IMR-90 (cell line): ENCODE measurements around the gene UACA. TPM values are rescaled to one million over a fixed set of nuclear protein-coding genes. Genes with fewer than 3 reads are reported as not detected.
A peak's percentile ranks its signal among the peaks of the same experiment; 100 is the strongest.

Experiments
- ATAC-seq: fragments of 200-7000 bp; cut with Tn5 transposase; 2 replicates; pipeline ENCODE4 v1.9.1; 2020; ENCODE audit warnings: low read depth, mild to moderate bottlenecking, moderate library complexity
- BruUV-seq: library from RNA; stranded (reverse); fragments of 400-500 nt; replicated peaks from 2 replicates; lab custom pipeline; 2021; lab: Mats Ljungman, UMichigan
- CTCF ChIA-PET: fragments of 300-600 bp; formaldehyde crosslinking; extraction: SDS; loops from one replicate; lab custom pipeline; 2021; ENCODE audit warnings: antibody characterized with exemption; lab: Yijun Ruan, JAX
- POLR2A ChIA-PET: fragments of 300-600 bp; sonication (Branson Sonifier 250); formaldehyde crosslinking; loops from one replicate; lab custom pipeline; 2022; ENCODE audit warnings: antibody characterized with exemption; ENCODE audit not compliant: unreplicated experiment; lab: Charles Lee
- DNase-seq: peaks from one replicate; pipeline ENCODE4 v3.0.0; 2013
- H2AFZ ChIP-seq: replicated peaks from 2 replicates; pipeline ENCODE3; 2013; ENCODE audit warnings: low read length, mild to moderate bottlenecking; ENCODE audit not compliant: poor library complexity
- H2AK5ac ChIP-seq: 2 replicates; pipeline ENCODE4 v1.6.1; 2013; ENCODE audit warnings: low read depth, low read length, inconsistent platforms
- H2AK9ac ChIP-seq: replicated peaks from 2 replicates; pipeline ENCODE3; 2013; ENCODE audit warnings: mild to moderate bottlenecking, low read depth, low read length, moderate library complexity; ENCODE audit not compliant: poor library complexity
- H2BK120ac ChIP-seq: 2 replicates; pipeline ENCODE4 v1.6.1; 2013; ENCODE audit warnings: low read depth, low read length, inconsistent platforms
- H2BK15ac ChIP-seq: 3 replicates; pipeline ENCODE4 v1.6.1; 2013; ENCODE audit warnings: low read depth, low read length, inconsistent platforms
- H2BK20ac ChIP-seq: 2 replicates; pipeline ENCODE4 v1.6.1; 2013; ENCODE audit warnings: low read depth, mild to moderate bottlenecking, inconsistent platforms, low read length, moderate library complexity
- H2BK5ac ChIP-seq: 2 replicates; pipeline ENCODE4 v1.6.1; 2013; ENCODE audit warnings: mild to moderate bottlenecking, low read depth, low read length, inconsistent platforms; ENCODE audit not compliant: poor library complexity, severe bottlenecking
- H3K14ac ChIP-seq: replicated peaks from 2 replicates; pipeline ENCODE4 v1.6.1; 2013; ENCODE audit warnings: low read depth, low read length, inconsistent platforms
- H3K18ac ChIP-seq: 2 replicates; pipeline ENCODE4 v1.6.1; 2013; ENCODE audit warnings: low read depth, low read length, control low read depth
- H3K23ac ChIP-seq: 2 replicates; pipeline ENCODE4 v1.6.1; 2013; ENCODE audit warnings: low read depth, low read length, inconsistent platforms
- H3K27ac ChIP-seq: 2 replicates; pipeline ENCODE4 v1.5.1; 2013; ENCODE audit warnings: mild to moderate bottlenecking, control low read depth, low read length; ENCODE audit not compliant: insufficient read depth
- H3K27me3 ChIP-seq: 2 replicates; pipeline ENCODE4 v1.6.1; 2013; ENCODE audit warnings: low read length; ENCODE audit not compliant: control insufficient read depth, insufficient read depth
- H3K36me3 ChIP-seq: 2 replicates; pipeline ENCODE4 v1.6.1; 2013; ENCODE audit warnings: low read length, mixed read lengths; ENCODE audit not compliant: control insufficient read depth, insufficient read depth
- H3K4ac ChIP-seq: 2 replicates; pipeline ENCODE4 v1.6.1; 2013; ENCODE audit warnings: low read depth, low read length, inconsistent platforms
- H3K4me1 ChIP-seq: 2 replicates; pipeline ENCODE4 v1.6.1; 2013; ENCODE audit warnings: low read length, mixed read lengths; ENCODE audit not compliant: control insufficient read depth, insufficient read depth
- H3K4me2 ChIP-seq: 2 replicates; pipeline ENCODE4 v1.6.1; 2013; ENCODE audit warnings: low read depth, mild to moderate bottlenecking, control low read depth, low read length, moderate library complexity
- H3K4me3 ChIP-seq: 2 replicates; pipeline ENCODE4 v1.5.1; 2013; ENCODE audit warnings: low read depth, mild to moderate bottlenecking, control low read depth, low read length, moderate library complexity; ENCODE audit not compliant: insufficient read depth
- H3K56ac ChIP-seq: 2 replicates; pipeline ENCODE4 v1.6.1; 2013; ENCODE audit warnings: low read length, inconsistent platforms; ENCODE audit not compliant: insufficient read depth; ENCODE audit errors: extremely low read depth
- H3K79me1 ChIP-seq, 2 experiments: 2 replicates each; pipeline ENCODE4 v1.6.1; 2013; ENCODE audit warnings: low read length in 2 of 2, inconsistent platforms in 1 of 2, low read depth in 1 of 2
- H3K9ac ChIP-seq: 2 replicates; pipeline ENCODE4 v1.6.1; 2013; ENCODE audit warnings: low read depth, low read length, control low read depth
- H3K9me1 ChIP-seq: 2 replicates; pipeline ENCODE4 v1.6.1; 2013; ENCODE audit warnings: low read length, inconsistent platforms; ENCODE audit not compliant: insufficient read depth
- H3K9me3 ChIP-seq: 2 replicates; pipeline ENCODE4 v1.6.1; 2013; ENCODE audit warnings: low read length; ENCODE audit not compliant: control insufficient read depth, insufficient read depth
- H4K20me1 ChIP-seq: 2 replicates; pipeline ENCODE4 v1.6.1; 2013; ENCODE audit warnings: low read length, inconsistent platforms; ENCODE audit not compliant: insufficient read depth
- H4K5ac ChIP-seq: 2 replicates; pipeline ENCODE4 v1.6.1; 2013; ENCODE audit warnings: mild to moderate bottlenecking, low read depth, low read length, control low read depth
- H4K8ac ChIP-seq, 2 experiments: 2 replicates each; pipeline ENCODE4 v1.6.1; 2013; ENCODE audit warnings: low read depth in 2 of 2, low read length in 2 of 2, control low read depth in 1 of 2, inconsistent platforms in 1 of 2
- H4K91ac ChIP-seq: 2 replicates; pipeline ENCODE4 v1.6.1; 2013; ENCODE audit warnings: low read depth, low read length, inconsistent platforms; ENCODE audit not compliant: insufficient read depth
- BHLHE40 ChIP-seq: fragments of 150-350 bp; IDR thresholded peaks from 2 replicates; pipeline ENCODE4 v1.6.1; 2016; ENCODE audit warnings: mild to moderate bottlenecking, low read depth, low read length
- CEBPB ChIP-seq: IDR thresholded peaks from 2 replicates; pipeline ENCODE4 v1.6.1; 2012; ENCODE audit warnings: low read depth, low read length, improper control_type of control experiment
- CHD1 ChIP-seq: IDR thresholded peaks from 2 replicates; pipeline ENCODE4 v1.6.1; 2012; ENCODE audit warnings: low read depth, low read length, improper control_type of control experiment
- FOS ChIP-seq: fragments of 150-350 bp; IDR thresholded peaks from 2 replicates; pipeline ENCODE4 v1.6.1; 2016; ENCODE audit warnings: low read depth, low read length
- MAFK ChIP-seq: IDR thresholded peaks from 2 replicates; pipeline ENCODE4 v1.6.1; 2012; ENCODE audit warnings: low read depth, low read length, improper control_type of control experiment
- MXI1 ChIP-seq: IDR thresholded peaks from 2 replicates; pipeline ENCODE4 v1.6.1; 2012; ENCODE audit warnings: low read depth, mild to moderate bottlenecking, low read length, moderate library complexity, borderline replicate concordance
- NFE2L2 ChIP-seq: fragments of 150-350 bp; IDR thresholded peaks from 2 replicates; pipeline ENCODE4 v1.6.1; 2016; ENCODE audit warnings: low read depth, mild to moderate bottlenecking, low read length
- POLR2A ChIP-seq: IDR thresholded peaks from 2 replicates; pipeline ENCODE4 v1.6.1; 2012; ENCODE audit warnings: mild to moderate bottlenecking, low read depth, low read length
- RAD21 ChIP-seq: IDR thresholded peaks from 2 replicates; pipeline ENCODE4 v1.6.1; 2012; ENCODE audit warnings: low read length, improper control_type of control experiment
- RCOR1 ChIP-seq: IDR thresholded peaks from 2 replicates; pipeline ENCODE4 v1.6.1; 2012; ENCODE audit warnings: mild to moderate bottlenecking, low read length, improper control_type of control experiment; ENCODE audit not compliant: insufficient replicate concordance
- SMC3 ChIP-seq: fragments of 150-350 bp; IDR thresholded peaks from 2 replicates; pipeline ENCODE4 v1.6.1; 2016; ENCODE audit warnings: low read depth, mild to moderate bottlenecking, antibody characterized with exemption, low read length, moderate library complexity
- dilution Hi-C: fragments of 300-500 bp; cut with HindIII; formaldehyde crosslinking; loops from one replicate; pipeline ENCODE4 v1.14.3; 2018; ENCODE audit warnings: low sequenced_read_pairs; ENCODE audit not compliant: unreplicated experiment
- in situ Hi-C: fragments of 300-500 bp; cut with MboI; formaldehyde crosslinking; loops from 3 replicates; pipeline ENCODE4 v1.14.3; 2019; ENCODE audit warnings: low sequenced_read_pairs, inconsistent platforms, mixed read lengths
- intact Hi-C: fragments of 100-400 bp; cut with micrococcal nuclease; formaldehyde crosslinking; loops from 2 replicates; pipeline ENCODE4 v1.10.0; 2022
- polyA plus RNA-seq, 3 experiments: library from polyadenylated mRNA; depleted of rRNA; stranded (reverse); fragments of >200 nt; gene quantifications; 2 replicates each; pipeline ENCODE4 v1.2.3, GENCODE V29; 2012; ENCODE audit warnings: low replicate concordance in 1 of 3
- total RNA-seq: library from RNA; depleted of rRNA; stranded (reverse); fragments of >200 nt; gene quantifications from 2 replicates; pipeline ENCODE4 v1.2.3, GENCODE V29; 2012
- TF ChIP-seq, protein P1 (sequence below): fragments of 150-350 bp; IDR thresholded peaks from 2 replicates; pipeline ENCODE4 v1.6.1; 2017; ENCODE audit warnings: mild to moderate bottlenecking, antibody characterized with exemption, low read length, low read depth
- TF ChIP-seq, protein P2 (sequence below): conservative IDR thresholded peaks from 2 replicates; pipeline ENCODE4 v1.5.1; 2012; ENCODE audit warnings: mild to moderate bottlenecking, low read depth, low read length, improper control_type of control experiment
- TF ChIP-seq, protein P3 (sequence below): fragments of 150-350 bp; IDR thresholded peaks from 2 replicates; pipeline ENCODE4 v1.6.1; 2016; ENCODE audit warnings: low read depth, mild to moderate bottlenecking, low read length, moderate library complexity, borderline replicate concordance

Gene UACA
- total and polyA plus RNA-seq, 2 of the 4 experiments (the other 2 are of a cell fraction), result 156 to 507 TPM

DNA sequence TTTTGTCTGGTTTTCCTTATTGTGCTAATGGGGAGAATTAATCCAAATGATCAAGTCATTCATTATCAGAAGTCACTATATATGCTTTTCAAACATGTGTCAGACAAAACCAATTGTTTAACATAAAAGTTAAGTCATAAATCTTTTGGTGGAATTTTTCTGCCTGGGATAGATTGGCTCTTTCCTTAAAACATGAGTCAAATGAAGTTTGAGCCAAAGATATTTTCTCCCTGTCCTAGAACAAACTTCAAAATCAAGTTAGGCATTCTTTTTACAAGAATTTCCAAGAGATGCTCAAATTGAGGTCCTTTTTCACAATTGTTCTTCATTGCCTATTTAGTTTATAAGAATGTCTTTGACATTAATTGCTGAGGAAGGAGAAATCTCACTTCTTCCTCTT, 138.3 kb downstream of the UACA start:
- Histone ChIP-seq H3K4me3 (no peak overlapping the region), H3K27ac (no peak overlapping the region), H2AK9ac (no peak overlapping the region), H3K36me3 (no peaks in the 10 kb centered on the region), H3K4ac (no peak overlapping the region), H3K27me3 (no peaks in the 10 kb centered on the region), H2BK5ac (no peak overlapping the region), H2AK5ac (no peak overlapping the region), H3K23ac (no peak overlapping the region), H3K4me2 (no peak overlapping the region), H2AFZ (no peak overlapping the region), H4K91ac (no peak overlapping the region), H4K5ac (no peak overlapping the region), H2BK120ac (no peak overlapping the region), H3K9ac (no peak overlapping the region), H3K14ac (no peak overlapping the region), H2BK20ac (no peak overlapping the region), H3K9me3 (peaks cover 3% of the 10 kb centered on the region; the same call in 1 of the 2 replicates), H3K79me1 (no peaks in the 10 kb centered on the region), H2BK15ac (no peak overlapping the region), H4K8ac (no peak overlapping the region), H3K56ac (no peak overlapping the region), H3K18ac (no peak overlapping the region), H3K9me1 (no peaks in the 10 kb centered on the region; the same call in 1 of the 2 replicates), H3K4me1 (no peaks in the 10 kb centered on the region), H4K20me1 (no peaks in the 10 kb centered on the region)
- in situ Hi-C loops, result no loop called here
- intact Hi-C loops, result no loop called here
- DNase-seq, result no peak
- dilution Hi-C loops, result no loop called here
- TF ChIP-seq CHD1, result no peak
- no peak for TF ChIP-seq RAD21
- TF ChIP-seq, protein P1, sequence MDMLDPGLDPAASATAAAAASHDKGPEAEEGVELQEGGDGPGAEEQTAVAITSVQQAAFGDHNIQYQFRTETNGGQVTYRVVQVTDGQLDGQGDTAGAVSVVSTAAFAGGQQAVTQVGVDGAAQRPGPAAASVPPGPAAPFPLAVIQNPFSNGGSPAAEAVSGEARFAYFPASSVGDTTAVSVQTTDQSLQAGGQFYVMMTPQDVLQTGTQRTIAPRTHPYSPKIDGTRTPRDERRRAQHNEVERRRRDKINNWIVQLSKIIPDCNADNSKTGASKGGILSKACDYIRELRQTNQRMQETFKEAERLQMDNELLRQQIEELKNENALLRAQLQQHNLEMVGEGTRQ, result no peak
- no peak for TF ChIP-seq CEBPB
- no peak for TF ChIP-seq NFE2L2
- no peak for TF ChIP-seq SMC3
- TF ChIP-seq MXI1, result no peak
- TF ChIP-seq, protein P2, sequence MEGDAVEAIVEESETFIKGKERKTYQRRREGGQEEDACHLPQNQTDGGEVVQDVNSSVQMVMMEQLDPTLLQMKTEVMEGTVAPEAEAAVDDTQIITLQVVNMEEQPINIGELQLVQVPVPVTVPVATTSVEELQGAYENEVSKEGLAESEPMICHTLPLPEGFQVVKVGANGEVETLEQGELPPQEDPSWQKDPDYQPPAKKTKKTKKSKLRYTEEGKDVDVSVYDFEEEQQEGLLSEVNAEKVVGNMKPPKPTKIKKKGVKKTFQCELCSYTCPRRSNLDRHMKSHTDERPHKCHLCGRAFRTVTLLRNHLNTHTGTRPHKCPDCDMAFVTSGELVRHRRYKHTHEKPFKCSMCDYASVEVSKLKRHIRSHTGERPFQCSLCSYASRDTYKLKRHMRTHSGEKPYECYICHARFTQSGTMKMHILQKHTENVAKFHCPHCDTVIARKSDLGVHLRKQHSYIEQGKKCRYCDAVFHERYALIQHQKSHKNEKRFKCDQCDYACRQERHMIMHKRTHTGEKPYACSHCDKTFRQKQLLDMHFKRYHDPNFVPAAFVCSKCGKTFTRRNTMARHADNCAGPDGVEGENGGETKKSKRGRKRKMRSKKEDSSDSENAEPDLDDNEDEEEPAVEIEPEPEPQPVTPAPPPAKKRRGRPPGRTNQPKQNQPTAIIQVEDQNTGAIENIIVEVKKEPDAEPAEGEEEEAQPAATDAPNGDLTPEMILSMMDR, result no peak
- no peak for TF ChIP-seq BHLHE40
- TF ChIP-seq RCOR1, result no peak
- TF ChIP-seq MAFK, result no peak
- no peak for TF ChIP-seq POLR2A
- no peak for TF ChIP-seq FOS
- TF ChIP-seq, protein P3, sequence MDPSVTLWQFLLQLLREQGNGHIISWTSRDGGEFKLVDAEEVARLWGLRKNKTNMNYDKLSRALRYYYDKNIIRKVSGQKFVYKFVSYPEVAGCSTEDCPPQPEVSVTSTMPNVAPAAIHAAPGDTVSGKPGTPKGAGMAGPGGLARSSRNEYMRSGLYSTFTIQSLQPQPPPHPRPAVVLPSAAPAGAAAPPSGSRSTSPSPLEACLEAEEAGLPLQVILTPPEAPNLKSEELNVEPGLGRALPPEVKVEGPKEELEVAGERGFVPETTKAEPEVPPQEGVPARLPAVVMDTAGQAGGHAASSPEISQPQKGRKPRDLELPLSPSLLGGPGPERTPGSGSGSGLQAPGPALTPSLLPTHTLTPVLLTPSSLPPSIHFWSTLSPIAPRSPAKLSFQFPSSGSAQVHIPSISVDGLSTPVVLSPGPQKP, result no peak
- ChIA-PET POLR2A (no interaction called here), CTCF (no interaction called here)
- BruUV-seq, result TSS peak; percentile 11
- ATAC-seq, result no peak
